Fibroblast of the aortic adventitia (primary cell): Measurements from ENCODE around the gene CENPP. TPM values are rescaled to one million over a fixed set of nuclear protein-coding genes. Genes with fewer than 3 reads are reported as not detected.

Experiments
- DNase-seq: peaks from one replicate; pipeline ENCODE4 v3.0.0-alpha.2; 2010; ENCODE audit warnings: low read depth
- H3K4me3 ChIP-seq: 2 replicates; pipeline ENCODE4 v1.5.1; 2011; ENCODE audit warnings: low read depth, mild to moderate bottlenecking, control low read depth, low read length, moderate library complexity
- CTCF ChIP-seq: IDR thresholded peaks from 2 replicates; pipeline ENCODE4 v1.5.1; 2011; ENCODE audit warnings: mild to moderate bottlenecking, low read length, control low read depth, inconsistent platforms; ENCODE audit not compliant: insufficient read depth
- total RNA-seq: library from RNA; depleted of rRNA; stranded (reverse); fragments of >200 nt; gene quantifications from 2 replicates; pipeline ENCODE4 v1.2.3, GENCODE V29; 2012; ENCODE audit warnings: low replicate concordance

Gene CENPP
- total RNA-seq, 1 donor = 19.3 TPM

GRCh38 chr9:92457576-92457975 is 131.8 kb downstream of the CENPP start:
- no peak overlapping the region for H3K4me3 ChIP-seq
- no peak for TF ChIP-seq CTCF
- no peak for DNase-seq

DNA sequence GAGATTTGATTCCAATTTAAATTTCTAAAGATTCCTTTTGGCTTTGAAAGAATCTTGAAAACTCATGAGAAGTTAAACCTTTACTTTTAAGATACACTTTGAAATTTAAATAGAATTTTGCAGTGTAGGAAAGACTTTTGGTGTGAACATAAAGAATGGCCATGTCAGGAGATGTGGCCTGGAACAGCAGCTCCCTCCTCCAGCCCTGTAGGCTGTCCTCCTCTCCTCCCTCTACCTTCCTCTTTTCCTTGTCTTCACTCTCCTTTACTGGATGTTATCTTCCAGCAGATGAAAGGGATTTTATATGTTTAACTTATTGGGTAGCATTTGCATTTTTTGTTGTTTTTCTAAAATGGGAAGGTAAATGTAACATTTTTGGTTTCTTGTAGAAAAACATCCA is 137.6 kb downstream of the CENPP start:
- no peak for TF ChIP-seq CTCF
- DNase-seq = no peak
- no peak overlapping the region for H3K4me3 ChIP-seq

DNA sequence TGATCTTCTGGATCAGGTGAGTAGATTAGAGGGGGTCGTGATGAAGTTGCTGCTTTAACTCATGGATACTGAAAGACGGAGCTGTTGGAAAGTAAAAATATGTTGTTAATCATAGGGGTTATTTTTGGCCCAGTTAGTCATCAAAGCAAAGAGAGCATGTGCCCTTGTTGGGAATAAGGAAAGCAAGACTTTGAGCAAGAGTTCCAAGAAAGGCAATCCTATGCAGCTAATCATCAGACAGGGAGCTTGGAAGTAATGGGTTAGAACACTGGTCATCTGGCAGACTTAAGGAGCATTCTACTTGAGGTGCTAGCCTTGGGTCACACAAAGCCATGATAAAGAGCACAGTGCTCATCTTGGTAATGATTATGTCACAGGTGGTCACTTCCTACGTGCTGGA is 138.2 kb downstream of the CENPP start:
- DNase-seq = peak; percentile 94
- TF ChIP-seq CTCF = no peak
- H3K4me3 ChIP-seq = no peak overlapping the region

GRCh38 chr9:92467041-92467440 is 141.3 kb downstream of the CENPP start:
- TF ChIP-seq CTCF = no peak
- H3K4me3 ChIP-seq = no peak overlapping the region
- peak; percentile 41 for DNase-seq

- H3K4me3 ChIP-seq = no peak overlapping the region
- no peak for DNase-seq
- no peak for TF ChIP-seq CTCF
These were observed 141.8 kb downstream of the CENPP start for GRCh38 chr9:92467511-92467910.

GRCh38 chr9:92468206-92468605 is 142.5 kb downstream of the CENPP start:
- TF ChIP-seq CTCF = no peak
- no peak overlapping the region for H3K4me3 ChIP-seq
- DNase-seq = no peak

GRCh38 chr9:92474587-92474986 is 148.8 kb downstream of the CENPP start:
- no peak for TF ChIP-seq CTCF
- H3K4me3 ChIP-seq = no peak overlapping the region
- DNase-seq = no peak
